Psoas muscle (tissue), 8 donors: ENCODE data around the gene ZIM2. TPM values are rescaled to one million over a fixed set of nuclear protein-coding genes. Genes with fewer than 3 reads are reported as not detected.

Experiments used
- ATAC-seq, 4 donors: fragments of 200-7000 bp; cut with Tn5 transposase; one replicate each; pipeline ENCODE4 v1.9.1; 2020; ENCODE audit warnings: moderate library complexity in 3 of 4, mild to moderate bottlenecking in 2 of 4
- DNase-seq, 2 donors: peaks; one replicate each; pipeline ENCODE4 v3.0.0-alpha.2; 2020
- H3K27ac ChIP-seq: fragments of 200-600 bp; one replicate; pipeline ENCODE4 v1.8.0; 2022
- H3K27me3 ChIP-seq, 3 donors: fragments of 200-600 bp in 1 of 3; one replicate each; pipeline versions ENCODE4 v1.6.1 to v1.8.0; 2013 to 2022; ENCODE audit warnings: low read length in 2 of 3, mild to moderate bottlenecking in 2 of 3, moderate library complexity in 1 of 3; ENCODE audit not compliant: insufficient read depth in 3 of 3
- H3K36me3 ChIP-seq, 2 donors: fragments of 200-600 bp in 1 of 2; one replicate each; pipeline versions ENCODE4 v1.6.1 to v1.8.0; 2013 to 2022; ENCODE audit warnings: low read depth in 1 of 2, mild to moderate bottlenecking in 1 of 2, moderate library complexity in 1 of 2; ENCODE audit not compliant: insufficient read depth in 1 of 2
- H3K4me1 ChIP-seq: fragments of 200-600 bp; one replicate; pipeline ENCODE4 v1.8.0; 2022
- H3K4me3 ChIP-seq: fragments of 200-600 bp; one replicate; pipeline ENCODE4 v1.8.0; 2022; ENCODE audit warnings: mild to moderate bottlenecking
- H3K9me3 ChIP-seq: fragments of 200-600 bp; one replicate; pipeline ENCODE4 v1.8.0; 2022
- CTCF ChIP-seq: fragments of 200-600 bp; IDR thresholded peaks from one replicate; pipeline ENCODE4 v1.8.0; 2022; ENCODE audit warnings: antibody characterized with exemption
- WGBS, 3 donors: extraction: QIAGEN DNeasy Blood & Tissue Kit; methylation state at CpG; one replicate each; pipeline versions ENCODE4 v1.1.6 to v1.1.7; 2013; 5-methylcytosine and 5-hydroxymethylcytosine counted together
- intact Hi-C, 2 donors: fragments of 100-400 bp; cut with DNase I; formaldehyde crosslinking; loops; one replicate each; pipeline versions ENCODE4 v1.11.0 to v1.14.2; 2022
- polyA plus RNA-seq, 3 donors: library from polyadenylated mRNA; stranded (reverse); fragments of 200-250 nt; gene quantifications; one replicate each; pipeline ENCODE4 v1.2.3, GENCODE V29; 2013
- total RNA-seq, 4 donors: library from RNA; stranded (reverse); fragmentation: NEBNext Ultra II Directional in 2 of 4; extraction: Animal tissue kit (Norgen Biotek cat#: 25700) in 2 of 4; gene quantifications; one replicate each; pipeline versions ENCODE4 v1.2.1 to v1.2.4, GENCODE V29; 2021 to 2023
- donor health status: healthy with polysubstance abuse.
- donor health status: DM: no; HTN: no; CAD: no; lungs with moderate emphysema.
- donor health status: Bipolar disorder and iron deficiency.
- donor health status: healthy.
- donor health status: DM: yes; HTN: yes; CAD: no.
- donor health status: DM: no; HTN: no; CAD: no.
- donor health status: DM: no; HTN: no; CAD: no.
- donor health status: DM: yes; HTN: yes; CAD: no.

Gene ZIM2
- total and polyA plus RNA-seq, 7 donors, result 0.03 TPM; not detected in 6

GRCh38 chr19:56827708-56828107 lies 12.8 kb downstream of the ZIM2 start:
- intact Hi-C loops, result no loop called here
- no peak for TF ChIP-seq CTCF
- no peak overlapping the region for H3K27ac ChIP-seq
- 62 to 79% (median 62%) methylated on average over 2 of the region's 2 CpGs for WGBS, 3 donors
- H3K9me3 ChIP-seq, result no peaks in the 10 kb centered on the region
- DNase-seq, result no peak
- no peak for ATAC-seq
- no peaks in the 10 kb centered on the region for H3K27me3 ChIP-seq
- no peaks in the 10 kb centered on the region for H3K4me1 ChIP-seq
- no peaks in the 10 kb centered on the region for H3K36me3 ChIP-seq
- H3K4me3 ChIP-seq, result no peak overlapping the region

GRCh38 chr19:56823956-56824355 lies 16.6 kb downstream of the ZIM2 start:
- TF ChIP-seq CTCF, result no peak
- Histone ChIP-seq H3K4me3 (no peak overlapping the region), H3K27me3 (no peaks in the 10 kb centered on the region), H3K36me3 (no peaks in the 10 kb centered on the region), H3K9me3 (no peaks in the 10 kb centered on the region), H3K4me1 (no peaks in the 10 kb centered on the region), H3K27ac (no peak overlapping the region)
- WGBS, 3 donors, result 92 to 96% (median 94%) methylated on average over 6 of the region's 6 CpGs
- DNase-seq, result no peak
- intact Hi-C loops, result no loop called here
- no peak for ATAC-seq

DNA sequence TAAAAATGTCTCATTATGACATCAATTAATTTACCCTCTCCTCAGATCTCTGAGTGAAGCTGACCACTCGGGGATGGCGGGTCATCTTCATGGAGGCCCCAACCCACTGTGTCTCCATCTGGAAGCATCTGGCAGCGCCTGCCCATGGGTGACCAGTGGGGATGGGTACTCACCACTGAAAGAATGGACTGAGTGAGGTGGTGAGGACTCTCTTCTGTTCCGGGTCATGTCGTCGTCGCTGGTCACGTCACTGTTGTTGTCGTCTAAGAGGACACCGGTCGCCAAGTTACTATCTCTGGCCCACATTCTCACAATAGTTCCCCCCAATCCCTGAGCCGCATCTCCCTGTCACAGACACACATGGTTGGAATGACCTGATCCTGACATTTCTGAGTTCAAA lies 17.1 kb downstream of the ZIM2 start:
- Histone ChIP-seq H3K27ac (no peak overlapping the region), H3K36me3 (no peaks in the 10 kb centered on the region), H3K4me3 (no peak overlapping the region), H3K27me3 (no peaks in the 10 kb centered on the region), H3K9me3 (no peaks in the 10 kb centered on the region), H3K4me1 (no peaks in the 10 kb centered on the region)
- no peak for TF ChIP-seq CTCF
- no peak for DNase-seq
- ATAC-seq, result no peak
- 86 to 92% (median 90%) methylated on average over 12 of the region's 12 CpGs for WGBS, 3 donors
- intact Hi-C loops, result no loop called here

DNA sequence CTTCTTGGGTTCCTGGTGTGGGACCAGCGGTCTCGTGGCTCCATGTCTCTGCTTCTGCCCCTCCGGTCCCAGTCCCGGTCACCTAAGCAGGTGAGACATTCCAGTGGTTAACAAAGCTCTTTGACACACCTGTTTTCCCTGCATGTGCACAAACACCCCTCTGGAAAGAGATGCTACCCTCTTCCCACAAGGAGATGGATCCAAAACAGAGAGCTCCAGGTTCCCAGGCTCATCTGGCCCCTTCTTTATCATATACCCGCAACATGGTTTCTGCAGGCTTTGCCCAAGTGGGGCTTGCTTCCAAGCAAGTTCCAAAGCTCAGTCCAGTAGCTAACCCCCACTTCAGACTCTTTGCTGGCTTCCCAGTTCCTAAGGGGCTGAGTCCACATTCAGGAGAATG lies 17.8 kb downstream of the ZIM2 start:
- ATAC-seq (no peak), DNase-seq (no peak)
- H3K9me3 ChIP-seq, result no peaks in the 10 kb centered on the region
- H3K4me3 ChIP-seq, result no peak overlapping the region
- no peaks in the 10 kb centered on the region for H3K4me1 ChIP-seq
- WGBS, 3 donors, result 91 to 100% (median 95%) methylated on average over 5 of the region's 5 CpGs
- peaks cover 0 to 4% of the 10 kb centered on the region in 2 donors for H3K36me3 ChIP-seq
- TF ChIP-seq CTCF, result no peak
- no peaks in the 10 kb centered on the region for H3K27me3 ChIP-seq
- intact Hi-C loops, result no loop called here
- H3K27ac ChIP-seq, result no peak overlapping the region

- Histone ChIP-seq H3K4me1 (no peaks in the 10 kb centered on the region), H3K27ac (no peak overlapping the region), H3K4me3 (no peak overlapping the region), H3K27me3 (no peaks in the 10 kb centered on the region), H3K9me3 (no peaks in the 10 kb centered on the region), H3K36me3 (peaks cover 0 to 9% of the 10 kb centered on the region in 2 donors)
- WGBS, 3 donors, result 83 to 84% (median 83%) methylated on average over 5 to 6 of the region's 6 CpGs
- DNase-seq, result no peak
- ATAC-seq, result no peak
- intact Hi-C loops, result no loop called here
- no peak for TF ChIP-seq CTCF
Observed at GRCh38 chr19:56821675-56822074, 18.9 kb downstream of the ZIM2 start.
